Stomach (tissue), 9 donors: Measurements from ENCODE around the gene PKP2. TPM values are rescaled to one million over a fixed set of nuclear protein-coding genes. Genes with fewer than 3 reads are reported as not detected.

Experiments
- DNase-seq, 2 donors: peaks; one replicate each; pipeline versions ENCODE4 v3.0.0 to v3.0.0-alpha.2; 2013 to 2019
- H3K27ac ChIP-seq, 5 donors: fragments of 200-600 bp in 4 of 5; sonication (generic) in 4 of 5; one replicate each; pipeline ENCODE4 v1.5.1; 2013 to 2019; ENCODE audit warnings: mild to moderate bottlenecking in 1 of 5, moderate library complexity in 1 of 5
- H3K27me3 ChIP-seq, 3 donors: fragments of 200-600 bp; sonication (generic); one replicate each; pipeline ENCODE4 v1.5.1; 2017 to 2019; ENCODE audit warnings: mixed run types in 1 of 3
- H3K36me3 ChIP-seq, 4 donors: fragments of 200-600 bp; sonication (generic); 1 replicate in 3 of 4; 2 replicates in 1 of 4; pipeline ENCODE4 v1.5.1; 2016 to 2019
- H3K4me1 ChIP-seq, 4 donors: fragments of 200-600 bp; sonication (generic); one replicate each; pipeline ENCODE4 v1.5.1; 2016 to 2019
- H3K4me3 ChIP-seq, 4 donors: fragments of 200-600 bp; sonication (generic) in 3 of 4; one replicate each; pipeline ENCODE4 v1.5.1; 2016 to 2019; ENCODE audit warnings: mild to moderate bottlenecking in 1 of 4
- H3K9me3 ChIP-seq, 4 donors: fragments of 200-600 bp; sonication (generic); one replicate each; pipeline ENCODE4 v1.5.1; 2016 to 2019
- EP300 ChIP-seq: sonication (generic); formaldehyde crosslinking; IDR thresholded peaks from one replicate; pipeline ENCODE4 v1.6.1; 2017; ENCODE audit warnings: antibody characterized with exemption
- POLR2A ChIP-seq, 4 donors: fragments of 450-650 bp; IDR thresholded peaks; one replicate each; pipeline ENCODE4 v1.6.1; 2016; ENCODE audit warnings: antibody characterized with exemption in 4 of 4, control low read depth in 2 of 4, mild to moderate bottlenecking in 1 of 4, moderate library complexity in 1 of 4
- POLR2AphosphoS5 ChIP-seq, 3 donors: sonication (generic); formaldehyde crosslinking; IDR thresholded peaks; one replicate each; pipeline ENCODE4 v1.6.1; 2016; ENCODE audit warnings: antibody characterized with exemption in 3 of 3
- WGBS, 5 donors: extraction: QIAGEN DNeasy Blood & Tissue Kit in 3 of 5; methylation state at CpG; one replicate each; pipeline versions ENCODE4 v1.1.5 to v1.1.7; 2013 to 2018; 5-methylcytosine and 5-hydroxymethylcytosine counted together
- intact Hi-C: fragments of 100-400 bp; cut with DNase I; formaldehyde crosslinking; loops from one replicate; pipeline ENCODE4 v1.15.1; 2023; ENCODE audit warnings: low total_unique reads
- polyA plus RNA-seq, 3 donors: library from polyadenylated mRNA; stranded (reverse); fragments of 200-250 nt; gene quantifications; one replicate each; pipeline ENCODE4 v1.2.3, GENCODE V29; 2013
- total RNA-seq, 5 donors: library from RNA; depleted of rRNA; stranded (reverse); fragments of >200 nt; gene quantifications; one replicate each; pipeline versions ENCODE4 v1.1.0 to v1.2.3, GENCODE V29; 2014 to 2016
- TF ChIP-seq, protein P1 (sequence below), 7 experiments: fragments of 450-650 bp in 4 of 7; fragments of 200-600 bp in 3 of 7; sonication (generic) in 3 of 7; IDR thresholded peaks; one replicate each; pipeline ENCODE4 v1.5.1; 2016 to 2019; ENCODE audit warnings: antibody characterized with exemption in 7 of 7, control low read depth in 2 of 7, mild to moderate bottlenecking in 1 of 7
- donor health status: healthy with polysubstance abuse.
- donor health status: Bipolar disorder and iron deficiency.
- donor health status: healthy.

Gene PKP2
- total and polyA plus RNA-seq, 8 donors, result 5.8 to 85.8 (median 39.5) TPM

DNA sequence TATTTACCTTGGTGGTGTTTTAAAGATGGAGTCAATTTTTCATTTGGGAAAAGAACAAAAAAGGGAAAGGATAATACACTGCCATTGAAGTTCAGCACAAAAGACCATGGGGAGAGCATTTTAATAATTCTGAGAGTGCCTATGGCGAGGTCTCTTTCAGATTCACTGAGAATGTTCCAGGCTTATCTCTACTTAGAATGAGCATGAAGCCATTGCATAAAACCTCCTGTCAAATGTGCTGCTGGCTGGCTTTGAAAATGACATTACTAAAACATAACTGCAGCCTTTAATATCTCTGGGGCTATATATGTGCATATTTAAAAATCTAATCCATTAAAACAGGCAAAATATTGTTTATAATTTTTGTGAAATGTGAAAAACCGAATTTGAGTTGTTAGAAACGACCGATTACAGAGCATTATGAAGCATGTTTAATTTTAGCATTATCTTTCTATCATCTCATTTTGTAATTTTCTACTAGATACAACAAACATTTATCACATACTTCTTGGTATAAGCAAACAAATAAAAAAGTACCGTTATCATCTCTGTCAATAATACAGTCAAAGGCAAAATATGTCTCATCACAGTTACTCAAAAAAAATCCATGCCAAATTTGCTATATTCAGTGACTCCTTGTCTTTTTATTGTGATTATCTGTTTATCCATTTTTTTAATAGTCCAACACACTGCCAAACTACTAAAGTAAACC, 95.2 kb downstream of the PKP2 start:
- no peak overlapping the region for H3K27ac ChIP-seq
- no peak overlapping the region for H3K4me3 ChIP-seq
- H3K27me3 ChIP-seq, result no peaks in the 10 kb centered on the region
- H3K4me1 ChIP-seq, result no peaks in the 10 kb centered on the region
- intact Hi-C loops, result no loop called here
- no peak for DNase-seq
- 77 to 89% (median 84%) methylated on average over 5 of the region's 5 CpGs for WGBS, 5 donors
- TF ChIP-seq POLR2AphosphoS5 (IDR thresholded peaks at IDR 0.05), result no peak
- TF ChIP-seq, protein P1, sequence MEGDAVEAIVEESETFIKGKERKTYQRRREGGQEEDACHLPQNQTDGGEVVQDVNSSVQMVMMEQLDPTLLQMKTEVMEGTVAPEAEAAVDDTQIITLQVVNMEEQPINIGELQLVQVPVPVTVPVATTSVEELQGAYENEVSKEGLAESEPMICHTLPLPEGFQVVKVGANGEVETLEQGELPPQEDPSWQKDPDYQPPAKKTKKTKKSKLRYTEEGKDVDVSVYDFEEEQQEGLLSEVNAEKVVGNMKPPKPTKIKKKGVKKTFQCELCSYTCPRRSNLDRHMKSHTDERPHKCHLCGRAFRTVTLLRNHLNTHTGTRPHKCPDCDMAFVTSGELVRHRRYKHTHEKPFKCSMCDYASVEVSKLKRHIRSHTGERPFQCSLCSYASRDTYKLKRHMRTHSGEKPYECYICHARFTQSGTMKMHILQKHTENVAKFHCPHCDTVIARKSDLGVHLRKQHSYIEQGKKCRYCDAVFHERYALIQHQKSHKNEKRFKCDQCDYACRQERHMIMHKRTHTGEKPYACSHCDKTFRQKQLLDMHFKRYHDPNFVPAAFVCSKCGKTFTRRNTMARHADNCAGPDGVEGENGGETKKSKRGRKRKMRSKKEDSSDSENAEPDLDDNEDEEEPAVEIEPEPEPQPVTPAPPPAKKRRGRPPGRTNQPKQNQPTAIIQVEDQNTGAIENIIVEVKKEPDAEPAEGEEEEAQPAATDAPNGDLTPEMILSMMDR (IDR thresholded peaks at IDR 0.05), result no peak
- no peak for TF ChIP-seq POLR2A (IDR thresholded peaks at IDR 0.05)
- TF ChIP-seq EP300, result no peak
- no peaks in the 10 kb centered on the region for H3K9me3 ChIP-seq
- H3K36me3 ChIP-seq, result peaks cover 0 to 8% (median 4%) of the 10 kb centered on the region in 4 donors

DNA sequence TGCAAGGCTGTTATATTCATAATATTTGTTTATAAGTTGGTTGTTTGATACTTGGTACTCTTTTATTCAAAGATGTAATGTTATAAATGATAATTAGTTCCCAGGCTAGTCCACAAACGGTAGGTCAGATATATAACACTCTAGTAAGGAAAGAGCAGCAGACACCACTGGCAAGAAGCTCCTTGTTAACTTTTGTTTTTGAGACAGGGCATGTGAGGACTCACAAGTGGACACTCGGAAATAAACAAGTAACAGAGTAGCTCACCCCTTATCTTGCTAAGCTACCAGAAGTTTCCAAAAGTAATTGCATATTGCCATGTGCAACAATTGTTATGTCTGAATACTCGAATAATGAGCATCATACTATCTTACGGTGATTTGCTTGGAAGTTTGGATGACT, 102.3 kb downstream of the PKP2 start:
- Histone ChIP-seq H3K27ac (no peak overlapping the region), H3K4me3 (no peak overlapping the region), H3K4me1 (no peaks in the 10 kb centered on the region), H3K36me3 (peaks cover 0 to 51% (median 35%) of the 10 kb centered on the region in 4 donors), H3K9me3 (no peaks in the 10 kb centered on the region), H3K27me3 (no peaks in the 10 kb centered on the region)
- intact Hi-C loops, result no loop called here
- 62 to 85% (median 80%) methylated on average over 4 of the region's 4 CpGs for WGBS, 5 donors
- TF ChIP-seq POLR2A (IDR thresholded peaks at IDR 0.05), result no peak
- TF ChIP-seq POLR2AphosphoS5 (IDR thresholded peaks at IDR 0.05), result no peak
- TF ChIP-seq EP300, result no peak
- TF ChIP-seq, protein P1 (IDR thresholded peaks at IDR 0.05), result no peak
- no peak for DNase-seq

DNA sequence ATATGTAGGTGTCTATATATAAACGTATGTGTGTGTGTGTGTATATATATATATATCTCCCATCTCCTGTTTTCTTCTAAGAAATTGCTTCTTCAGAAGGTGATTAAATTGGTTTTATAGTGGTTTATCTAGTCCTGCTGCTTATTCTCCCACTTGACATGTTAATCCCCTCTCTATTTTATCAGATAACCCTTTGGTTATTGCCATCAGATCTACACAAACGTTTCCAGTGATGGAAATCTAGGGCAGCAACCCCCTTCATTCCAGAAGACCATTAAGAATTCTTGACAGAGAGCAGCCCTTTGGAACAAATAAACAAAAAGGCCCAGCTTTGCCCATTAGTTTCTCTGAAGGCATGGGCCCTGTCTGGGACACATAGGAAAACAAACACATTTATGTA, 106.7 kb downstream of the PKP2 start:
- Histone ChIP-seq H3K4me1 (no peaks in the 10 kb centered on the region), H3K9me3 (no peaks in the 10 kb centered on the region), H3K4me3 (no peak overlapping the region), H3K27me3 (no peaks in the 10 kb centered on the region), H3K36me3 (peaks cover 0 to 36% (median 21%) of the 10 kb centered on the region in 4 donors), H3K27ac (no peak overlapping the region)
- intact Hi-C loops, result no loop called here
- DNase-seq, result no peak
- WGBS, 5 donors, result 36 to 54% (median 43%) methylated on average over 2 of the region's 2 CpGs
- no peak for TF ChIP-seq POLR2A (IDR thresholded peaks at IDR 0.05)
- TF ChIP-seq POLR2AphosphoS5 (IDR thresholded peaks at IDR 0.05), result no peak
- TF ChIP-seq, protein P1 (IDR thresholded peaks at IDR 0.05), result no peak
- no peak for TF ChIP-seq EP300

DNA sequence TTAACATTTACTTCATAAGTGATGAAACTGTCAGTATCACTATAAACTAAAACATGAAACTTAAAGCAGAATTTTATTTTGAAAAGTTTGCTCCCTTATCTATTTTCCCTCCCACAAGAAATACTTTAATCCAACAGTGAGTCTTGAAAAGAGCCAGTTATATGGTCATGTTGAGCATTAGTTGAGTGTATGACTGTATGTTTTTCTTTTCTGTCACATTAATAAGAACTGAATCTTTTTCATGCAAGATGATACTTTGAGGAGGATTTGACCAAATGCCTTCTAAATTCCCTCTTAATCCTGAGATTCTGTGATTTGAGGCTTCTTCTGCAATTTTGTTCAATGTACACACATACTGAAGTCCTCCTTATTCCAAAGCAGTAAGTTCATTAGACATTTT, 107.1 kb downstream of the PKP2 start:
- TF ChIP-seq, protein P1 (IDR thresholded peaks at IDR 0.05), result no peak
- TF ChIP-seq EP300, result no peak
- TF ChIP-seq POLR2AphosphoS5 (IDR thresholded peaks at IDR 0.05), result no peak
- no peak for TF ChIP-seq POLR2A (IDR thresholded peaks at IDR 0.05)
- intact Hi-C loops, result no loop called here
- peaks cover 0 to 31% (median 16%) of the 10 kb centered on the region in 4 donors for H3K36me3 ChIP-seq
- H3K27me3 ChIP-seq, result no peaks in the 10 kb centered on the region
- no peaks in the 10 kb centered on the region for H3K9me3 ChIP-seq
- no peak overlapping the region for H3K4me3 ChIP-seq
- no peaks in the 10 kb centered on the region for H3K4me1 ChIP-seq
- DNase-seq, result no peak
- no peak overlapping the region for H3K27ac ChIP-seq
